ENCODE data around the gene SUCLG2. TPM values are rescaled to one million over a fixed set of nuclear protein-coding genes. Genes with fewer than 3 reads are reported as not detected.

The SUCLG2 gene
- total RNA-seq, 2 donors from 2014 or later: 25.5 to 36.6 TPM

DNA sequence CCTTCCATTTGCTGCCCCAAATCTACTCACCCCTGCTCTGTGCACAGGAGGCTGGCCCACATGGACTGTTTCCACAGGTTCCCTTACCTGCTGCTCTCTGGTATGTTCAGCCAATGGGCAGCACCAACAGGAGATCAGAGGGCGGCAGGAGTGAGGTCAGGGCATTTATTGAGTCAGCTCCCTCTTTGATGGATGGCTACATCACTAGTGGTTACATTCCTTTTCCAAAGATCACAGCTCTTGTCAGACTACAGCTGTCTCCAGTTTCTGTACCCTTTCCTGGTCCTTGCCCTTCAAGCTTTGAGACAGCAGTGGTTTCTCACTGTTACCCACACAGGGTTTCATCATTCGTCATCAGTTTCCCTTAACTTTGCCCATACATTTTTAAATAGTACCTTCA is 325.1 kb downstream of the SUCLG2 start:
- TF ChIP-seq, protein P1, sequence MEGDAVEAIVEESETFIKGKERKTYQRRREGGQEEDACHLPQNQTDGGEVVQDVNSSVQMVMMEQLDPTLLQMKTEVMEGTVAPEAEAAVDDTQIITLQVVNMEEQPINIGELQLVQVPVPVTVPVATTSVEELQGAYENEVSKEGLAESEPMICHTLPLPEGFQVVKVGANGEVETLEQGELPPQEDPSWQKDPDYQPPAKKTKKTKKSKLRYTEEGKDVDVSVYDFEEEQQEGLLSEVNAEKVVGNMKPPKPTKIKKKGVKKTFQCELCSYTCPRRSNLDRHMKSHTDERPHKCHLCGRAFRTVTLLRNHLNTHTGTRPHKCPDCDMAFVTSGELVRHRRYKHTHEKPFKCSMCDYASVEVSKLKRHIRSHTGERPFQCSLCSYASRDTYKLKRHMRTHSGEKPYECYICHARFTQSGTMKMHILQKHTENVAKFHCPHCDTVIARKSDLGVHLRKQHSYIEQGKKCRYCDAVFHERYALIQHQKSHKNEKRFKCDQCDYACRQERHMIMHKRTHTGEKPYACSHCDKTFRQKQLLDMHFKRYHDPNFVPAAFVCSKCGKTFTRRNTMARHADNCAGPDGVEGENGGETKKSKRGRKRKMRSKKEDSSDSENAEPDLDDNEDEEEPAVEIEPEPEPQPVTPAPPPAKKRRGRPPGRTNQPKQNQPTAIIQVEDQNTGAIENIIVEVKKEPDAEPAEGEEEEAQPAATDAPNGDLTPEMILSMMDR (IDR thresholded peaks at IDR 0.05): no peak
- H3K9me3 ChIP-seq: no peaks in the 10 kb centered on the region
- no peaks in the 10 kb centered on the region for H3K36me3 ChIP-seq
- H3K4me3 ChIP-seq: no peak overlapping the region
- H3K27me3 ChIP-seq (replicated peaks; ENCODE audit: insufficient read depth): no peaks in the 10 kb centered on the region
- ATAC-seq (ENCODE audit: insufficient number of reproducible peaks, low FRiP score, low read depth) (no peak), DNase-seq (ENCODE audit: low spot score) (no peak)
- no peak overlapping the region for H3K27ac ChIP-seq
- no peaks in the 10 kb centered on the region for H3K4me1 ChIP-seq (ENCODE audit: control insufficient read depth in 1 of 2, low read depth in 2 of 2)

DNA sequence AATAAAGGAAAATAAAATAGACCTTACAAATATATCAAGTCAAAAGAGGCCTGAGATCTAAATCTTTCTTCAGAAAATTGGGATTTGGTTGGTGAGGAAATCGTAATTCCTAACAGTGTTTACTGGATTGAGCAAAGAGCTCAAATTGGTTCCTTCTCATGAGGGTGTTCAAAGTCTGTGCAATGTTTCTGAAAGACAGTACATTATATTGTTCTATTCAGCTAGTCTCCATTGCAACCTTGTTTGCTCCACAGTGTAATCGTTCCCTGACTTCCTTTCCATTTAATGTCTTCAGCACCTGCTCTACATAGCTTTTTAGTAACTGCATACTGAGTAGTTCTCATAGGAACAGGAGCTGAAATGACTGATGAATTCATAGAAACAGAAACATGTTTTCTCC is 326.8 kb downstream of the SUCLG2 start:
- ATAC-seq (ENCODE audit: insufficient number of reproducible peaks, low FRiP score, low read depth): no peak
- Histone ChIP-seq H3K4me1 (ENCODE audit: control insufficient read depth in 1 of 2, low read depth in 2 of 2) (no peaks in the 10 kb centered on the region), H3K9me3 (no peaks in the 10 kb centered on the region), H3K36me3 (no peaks in the 10 kb centered on the region), H3K27ac (no peak overlapping the region), H3K27me3 (replicated peaks; ENCODE audit: insufficient read depth) (no peaks in the 10 kb centered on the region), H3K4me3 (no peak overlapping the region)
- no peak for DNase-seq (ENCODE audit: low spot score)
- TF ChIP-seq, protein P1 (IDR thresholded peaks at IDR 0.05): no peak

DNA sequence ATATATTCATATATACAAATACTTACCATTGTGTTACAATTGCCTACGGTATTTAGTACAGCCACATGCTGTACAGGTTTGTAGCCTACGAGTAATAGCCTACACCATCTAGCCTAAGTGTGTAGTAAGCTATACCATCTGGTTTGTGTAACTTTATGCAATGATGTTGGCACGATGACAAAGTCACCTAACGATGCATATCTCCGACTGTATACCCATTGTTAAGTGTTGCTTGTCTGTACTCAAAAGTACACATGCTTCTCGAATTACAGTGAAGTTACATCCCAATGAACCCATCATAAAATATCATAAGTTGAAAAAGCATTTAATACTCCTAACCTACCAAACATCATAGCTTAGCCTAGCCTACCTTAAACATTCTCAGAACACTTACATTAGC is 329.2 kb downstream of the SUCLG2 start:
- no peak for DNase-seq (ENCODE audit: low spot score)
- H3K27ac ChIP-seq: no peak overlapping the region
- H3K36me3 ChIP-seq: no peaks in the 10 kb centered on the region
- no peaks in the 10 kb centered on the region for H3K9me3 ChIP-seq
- no peak for ATAC-seq (ENCODE audit: insufficient number of reproducible peaks, low FRiP score, low read depth)
- no peaks in the 10 kb centered on the region for H3K27me3 ChIP-seq (replicated peaks; ENCODE audit: insufficient read depth)
- H3K4me1 ChIP-seq (ENCODE audit: control insufficient read depth in 1 of 2, low read depth in 2 of 2): no peaks in the 10 kb centered on the region
- TF ChIP-seq, protein P1 (IDR thresholded peaks at IDR 0.05): no peak
- no peak overlapping the region for H3K4me3 ChIP-seq

Data from thoracic aorta (tissue), 2 donors.